Activated CD4-positive, alpha-beta T cell treated with anti-CD3 and anti-CD28 coated beads, Interleukin-2, amount 50 U/mL, for 16 hours (primary cell): ENCODE results near the gene AEBP1.

Source experiments
- DNase-seq: peaks from one replicate; pipeline ENCODE4 v3.0.0-alpha.2; 2020

Gene AEBP1

DNA sequence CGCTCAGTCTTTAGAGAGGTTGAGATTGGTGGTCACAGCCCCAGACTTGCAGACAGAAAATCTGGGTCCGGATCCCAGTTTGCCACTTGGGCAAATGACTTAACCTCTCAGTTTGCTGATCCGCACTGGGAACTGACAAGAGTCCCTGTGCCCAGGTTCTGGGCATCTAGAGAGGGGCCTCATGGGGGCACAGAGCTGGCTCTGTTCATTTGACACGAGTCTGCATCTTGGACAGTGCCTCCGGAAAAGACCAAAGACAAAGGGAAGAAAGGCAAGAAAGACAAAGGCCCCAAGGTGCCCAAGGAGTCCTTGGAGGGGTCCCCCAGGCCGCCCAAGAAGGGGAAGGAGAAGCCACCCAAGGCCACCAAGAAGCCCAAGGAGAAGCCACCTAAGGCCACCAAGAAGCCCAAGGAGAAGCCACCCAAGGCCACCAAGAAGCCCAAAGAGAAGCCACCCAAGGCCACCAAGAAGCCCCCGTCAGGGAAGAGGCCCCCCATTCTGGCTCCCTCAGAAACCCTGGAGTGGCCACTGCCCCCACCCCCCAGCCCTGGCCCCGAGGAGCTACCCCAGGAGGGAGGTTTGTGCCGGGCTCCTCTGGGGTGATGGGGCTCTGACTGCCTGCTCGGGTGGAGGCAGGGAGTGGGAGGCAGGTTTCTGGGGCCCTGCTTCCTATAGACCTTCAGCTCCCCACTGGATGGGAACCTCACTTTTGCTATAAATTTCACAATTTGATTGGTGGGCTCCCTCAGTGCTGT lies 2.3 kb downstream of the AEBP1 start:
- no peak for DNase-seq

DNA sequence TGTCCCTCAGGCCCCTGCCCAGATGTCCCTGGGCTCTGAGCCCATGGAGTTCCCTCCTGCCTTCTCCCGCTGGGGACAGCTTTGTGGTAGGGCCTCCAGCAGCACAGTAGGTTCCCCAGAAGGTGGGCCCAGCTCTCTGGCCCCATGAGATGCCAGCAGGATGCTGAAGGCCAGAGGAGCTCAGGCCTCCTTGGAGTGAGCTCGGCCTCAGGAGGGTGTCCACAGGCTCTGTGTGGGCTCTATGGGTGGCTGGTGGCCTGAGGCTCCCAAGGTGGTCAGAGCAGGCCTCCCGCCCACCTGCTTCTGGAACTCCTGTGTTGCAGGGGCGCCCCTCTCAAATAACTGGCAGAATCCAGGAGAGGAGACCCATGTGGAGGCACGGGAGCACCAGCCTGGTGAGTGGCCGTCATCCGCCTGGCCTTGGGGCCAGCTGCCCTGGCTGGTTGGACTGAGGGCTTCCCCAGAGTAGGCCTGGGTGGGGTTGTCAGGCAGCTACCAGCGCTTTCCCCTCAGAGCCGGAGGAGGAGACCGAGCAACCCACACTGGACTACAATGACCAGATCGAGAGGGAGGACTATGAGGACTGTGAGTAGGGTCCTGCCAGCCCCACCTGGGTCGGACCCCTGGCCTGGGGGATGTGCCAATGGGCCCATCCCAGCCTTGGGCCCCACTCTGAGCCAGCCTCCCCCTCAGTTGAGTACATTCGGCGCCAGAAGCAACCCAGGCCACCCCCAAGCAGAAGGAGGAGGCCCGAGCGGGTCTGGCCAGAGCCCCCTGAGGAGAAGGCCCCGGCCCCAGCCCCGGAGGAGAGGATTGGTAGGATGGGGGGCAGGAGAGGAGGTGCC lies 3.2 kb downstream of the AEBP1 start:
- DNase-seq, result no peak

DNA sequence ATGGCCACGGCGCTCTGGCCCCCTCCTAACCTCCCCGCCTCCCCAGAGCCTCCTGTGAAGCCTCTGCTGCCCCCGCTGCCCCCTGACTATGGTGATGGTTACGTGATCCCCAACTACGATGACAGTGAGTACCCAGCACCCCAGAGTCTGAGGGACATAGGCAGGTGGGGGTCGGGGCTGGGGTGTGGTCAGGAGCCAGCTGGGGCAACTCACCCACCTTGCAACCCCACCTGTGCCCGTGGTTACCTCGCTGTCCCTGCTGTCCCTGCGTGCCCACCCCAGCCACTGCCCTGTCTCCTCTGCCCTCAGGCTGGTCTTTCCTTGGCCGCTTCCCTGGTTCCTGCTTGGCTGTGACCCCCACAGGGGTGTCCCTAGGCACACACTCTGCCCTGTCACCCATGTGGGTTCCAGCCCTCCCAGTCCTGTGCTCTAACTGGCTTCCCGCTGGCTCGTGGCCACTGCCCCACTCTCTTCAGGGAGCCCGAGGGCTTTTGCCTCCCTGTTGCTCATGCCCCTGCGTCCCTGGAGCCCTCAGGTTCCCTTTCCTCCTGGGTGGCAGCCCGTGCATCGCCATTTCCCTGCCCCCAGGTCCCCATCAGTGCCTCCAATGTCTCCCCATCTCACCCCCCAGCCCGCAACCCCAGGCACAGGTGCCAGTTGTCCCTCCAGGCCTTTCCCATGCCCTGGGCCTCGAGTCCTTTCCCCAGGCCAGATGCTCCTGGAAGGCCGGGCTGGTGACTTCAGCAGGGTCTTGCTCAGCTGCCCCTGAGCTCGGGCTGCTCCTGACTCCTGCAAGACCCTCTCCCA lies 4.0 kb downstream of the AEBP1 start:
- no peak for DNase-seq

DNA sequence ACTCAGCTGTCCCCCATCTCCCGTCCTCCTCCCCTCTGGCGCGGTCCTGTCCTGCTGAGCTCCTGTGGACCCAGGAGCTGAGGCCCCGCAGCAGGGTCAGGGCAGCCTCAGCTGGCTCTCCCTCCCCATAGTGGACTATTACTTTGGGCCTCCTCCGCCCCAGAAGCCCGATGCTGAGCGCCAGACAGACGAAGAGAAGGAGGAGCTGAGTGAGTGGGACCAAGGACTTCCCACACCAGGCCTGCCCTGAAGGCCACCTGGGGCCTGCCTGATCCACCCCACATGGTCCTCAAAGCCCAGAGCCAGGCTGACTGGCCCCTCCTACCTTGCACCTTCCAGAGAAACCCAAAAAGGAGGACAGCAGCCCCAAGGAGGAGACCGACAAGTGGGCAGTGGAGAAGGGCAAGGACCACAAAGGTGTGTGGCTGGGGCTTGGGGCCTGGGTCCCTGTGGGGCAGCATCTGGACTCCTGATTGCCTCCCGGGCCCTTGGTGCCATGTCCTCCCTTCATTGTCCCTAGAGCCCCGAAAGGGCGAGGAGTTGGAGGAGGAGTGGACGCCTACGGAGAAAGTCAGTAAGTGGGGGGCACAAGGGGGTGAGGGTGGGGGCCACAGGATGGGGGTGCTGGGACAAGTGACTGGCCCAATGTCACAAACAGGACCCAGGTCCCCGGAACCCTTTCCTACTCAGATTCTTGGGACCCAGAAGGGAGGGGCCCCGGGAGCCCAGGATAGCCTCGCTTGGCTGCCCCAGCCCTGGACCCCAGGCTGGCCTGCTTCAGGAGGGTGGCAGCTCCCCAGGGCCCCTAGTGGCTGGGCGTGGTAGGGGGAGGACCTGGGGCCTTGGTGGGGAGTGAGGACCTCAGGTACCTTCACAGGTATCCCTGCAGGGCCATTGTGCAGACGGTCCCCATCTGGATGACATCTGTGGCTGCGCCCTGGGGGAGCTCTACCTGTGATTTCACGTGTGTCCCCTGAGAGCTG lies 4.9 kb downstream of the AEBP1 start:
- no peak for DNase-seq

DNA sequence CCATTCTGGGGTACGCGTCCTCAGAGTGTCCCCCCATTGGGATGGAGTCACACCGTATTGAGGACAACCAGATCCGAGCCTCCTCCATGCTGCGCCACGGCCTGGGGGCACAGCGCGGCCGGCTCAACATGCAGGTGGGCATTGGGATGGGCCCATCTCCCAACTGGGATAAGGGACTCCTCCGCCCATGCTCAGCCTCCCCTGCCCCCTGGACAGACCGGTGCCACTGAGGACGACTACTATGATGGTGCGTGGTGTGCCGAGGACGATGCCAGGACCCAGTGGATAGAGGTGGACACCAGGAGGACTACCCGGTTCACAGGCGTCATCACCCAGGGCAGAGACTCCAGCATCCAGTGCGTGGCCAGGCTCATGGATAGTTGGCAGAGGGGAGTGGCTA lies 5.8 kb downstream of the AEBP1 start:
- DNase-seq, result no peak

DNA sequence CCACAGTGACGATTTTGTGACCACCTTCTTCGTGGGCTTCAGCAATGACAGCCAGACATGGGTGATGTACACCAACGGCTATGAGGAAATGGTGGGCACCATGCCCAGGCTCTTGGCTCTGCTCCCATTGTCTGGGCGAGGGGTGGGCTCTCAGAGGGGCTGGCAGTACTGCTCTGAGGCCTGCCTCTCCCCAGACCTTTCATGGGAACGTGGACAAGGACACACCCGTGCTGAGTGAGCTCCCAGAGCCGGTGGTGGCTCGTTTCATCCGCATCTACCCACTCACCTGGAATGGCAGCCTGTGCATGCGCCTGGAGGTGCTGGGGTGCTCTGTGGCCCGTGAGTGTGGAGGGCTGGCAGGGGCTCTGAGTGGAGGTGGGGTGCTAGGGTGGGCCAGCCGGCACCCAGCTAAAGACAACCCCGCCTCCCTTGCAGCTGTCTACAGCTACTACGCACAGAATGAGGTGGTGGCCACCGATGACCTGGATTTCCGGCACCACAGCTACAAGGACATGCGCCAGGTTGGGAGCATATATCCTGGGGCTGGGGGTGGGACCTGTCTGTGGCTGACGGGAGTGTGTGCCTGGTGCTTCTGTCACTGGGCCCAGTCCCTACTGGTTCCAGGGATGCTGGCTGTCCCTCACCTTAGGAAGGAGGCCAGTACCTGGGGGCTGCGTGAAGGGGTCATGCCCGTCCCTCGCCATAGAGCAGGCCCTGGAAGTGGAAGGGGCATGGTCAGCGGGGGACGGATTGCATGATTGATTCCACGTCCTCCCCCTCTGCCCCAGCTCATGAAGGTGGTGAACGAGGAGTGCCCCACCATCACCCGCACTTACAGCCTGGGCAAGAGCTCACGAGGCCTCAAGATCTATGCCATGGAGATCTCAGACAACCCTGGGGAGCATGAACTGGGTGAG lies 6.8 kb downstream of the AEBP1 start:
- DNase-seq, result no peak

DNA sequence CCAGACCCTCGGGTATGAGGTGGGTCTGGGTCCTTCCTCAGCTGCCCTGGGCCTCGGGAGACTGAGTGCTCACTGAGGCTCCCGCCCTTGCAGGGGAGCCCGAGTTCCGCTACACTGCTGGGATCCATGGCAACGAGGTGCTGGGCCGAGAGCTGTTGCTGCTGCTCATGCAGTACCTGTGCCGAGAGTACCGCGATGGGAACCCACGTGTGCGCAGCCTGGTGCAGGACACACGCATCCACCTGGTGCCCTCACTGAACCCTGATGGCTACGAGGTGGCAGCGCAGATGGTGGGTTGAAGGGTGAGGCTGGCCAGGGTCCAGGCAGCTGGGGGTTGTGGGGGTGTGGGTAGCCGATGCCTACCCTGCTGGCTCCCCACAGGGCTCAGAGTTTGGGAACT lies 7.6 kb downstream of the AEBP1 start:
- no peak for DNase-seq

DNA sequence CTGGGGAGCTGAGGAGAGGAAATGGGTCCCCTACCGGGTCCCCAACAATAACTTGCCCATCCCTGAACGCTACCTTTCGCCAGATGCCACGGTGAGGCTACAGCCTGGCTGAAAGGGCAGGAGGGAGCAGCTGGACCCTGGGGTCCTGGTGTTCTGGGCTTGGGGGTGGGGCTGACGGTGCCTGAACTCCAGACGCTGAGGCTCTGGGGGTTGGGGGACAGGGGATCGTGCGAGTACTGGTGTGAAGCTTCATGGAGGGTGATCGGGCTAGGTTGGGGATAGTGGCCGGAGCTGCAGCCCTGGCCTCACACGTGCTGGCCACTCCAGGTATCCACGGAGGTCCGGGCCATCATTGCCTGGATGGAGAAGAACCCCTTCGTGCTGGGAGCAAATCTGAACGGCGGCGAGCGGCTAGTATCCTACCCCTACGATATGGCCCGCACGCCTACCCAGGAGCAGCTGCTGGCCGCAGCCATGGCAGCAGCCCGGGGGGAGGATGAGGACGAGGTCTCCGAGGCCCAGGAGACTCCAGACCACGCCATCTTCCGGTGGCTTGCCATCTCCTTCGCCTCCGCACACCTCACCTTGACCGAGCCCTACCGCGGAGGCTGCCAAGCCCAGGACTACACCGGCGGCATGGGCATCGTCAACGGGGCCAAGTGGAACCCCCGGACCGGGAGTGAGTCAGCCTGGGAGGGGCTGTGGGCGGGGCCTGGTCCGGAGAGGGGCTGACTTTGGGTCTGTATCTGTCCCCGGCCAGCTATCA lies 8.3 kb downstream of the AEBP1 start:
- DNase-seq, result no peak

DNA sequence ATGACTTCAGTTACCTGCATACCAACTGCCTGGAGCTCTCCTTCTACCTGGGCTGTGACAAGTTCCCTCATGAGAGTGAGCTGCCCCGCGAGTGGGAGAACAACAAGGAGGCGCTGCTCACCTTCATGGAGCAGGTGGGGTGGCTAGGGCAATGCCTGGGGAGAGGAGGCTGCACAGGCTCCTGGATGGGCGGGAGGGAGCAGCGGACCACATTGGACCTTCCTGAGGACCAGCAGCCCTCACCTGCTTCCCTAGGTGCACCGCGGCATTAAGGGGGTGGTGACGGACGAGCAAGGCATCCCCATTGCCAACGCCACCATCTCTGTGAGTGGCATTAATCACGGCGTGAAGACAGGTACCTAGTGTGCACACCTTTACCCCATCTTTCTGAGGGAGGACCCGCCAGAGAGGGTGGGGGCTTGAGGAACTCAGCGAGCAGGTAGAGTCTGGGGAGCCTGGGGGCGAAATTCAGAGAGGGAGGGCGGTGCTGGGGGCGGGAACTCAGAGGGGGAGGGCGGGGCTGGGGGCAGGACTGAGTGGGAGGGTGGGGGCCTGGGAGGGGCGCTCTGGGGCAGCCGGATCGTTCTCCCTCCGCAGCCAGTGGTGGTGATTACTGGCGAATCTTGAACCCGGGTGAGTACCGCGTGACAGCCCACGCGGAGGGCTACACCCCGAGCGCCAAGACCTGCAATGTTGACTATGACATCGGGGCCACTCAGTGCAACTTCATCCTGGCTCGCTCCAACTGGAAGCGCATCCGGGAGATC lies 9.0 kb downstream of the AEBP1 start:
- DNase-seq, result no peak

DNA sequence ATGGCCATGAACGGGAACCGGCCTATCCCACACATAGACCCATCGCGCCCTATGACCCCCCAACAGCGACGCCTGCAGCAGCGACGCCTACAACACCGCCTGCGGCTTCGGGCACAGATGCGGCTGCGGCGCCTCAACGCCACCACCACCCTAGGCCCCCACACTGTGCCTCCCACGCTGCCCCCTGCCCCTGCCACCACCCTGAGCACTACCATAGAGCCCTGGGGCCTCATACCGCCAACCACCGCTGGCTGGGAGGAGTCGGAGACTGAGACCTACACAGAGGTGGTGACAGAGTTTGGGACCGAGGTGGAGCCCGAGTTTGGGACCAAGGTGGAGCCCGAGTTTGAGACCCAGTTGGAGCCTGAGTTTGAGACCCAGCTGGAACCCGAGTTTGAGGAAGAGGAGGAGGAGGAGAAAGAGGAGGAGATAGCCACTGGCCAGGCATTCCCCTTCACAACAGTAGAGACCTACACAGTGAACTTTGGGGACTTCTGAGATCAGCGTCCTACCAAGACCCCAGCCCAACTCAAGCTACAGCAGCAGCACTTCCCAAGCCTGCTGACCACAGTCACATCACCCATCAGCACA lies 9.7 kb downstream of the AEBP1 start:
- no peak for DNase-seq

DNA sequence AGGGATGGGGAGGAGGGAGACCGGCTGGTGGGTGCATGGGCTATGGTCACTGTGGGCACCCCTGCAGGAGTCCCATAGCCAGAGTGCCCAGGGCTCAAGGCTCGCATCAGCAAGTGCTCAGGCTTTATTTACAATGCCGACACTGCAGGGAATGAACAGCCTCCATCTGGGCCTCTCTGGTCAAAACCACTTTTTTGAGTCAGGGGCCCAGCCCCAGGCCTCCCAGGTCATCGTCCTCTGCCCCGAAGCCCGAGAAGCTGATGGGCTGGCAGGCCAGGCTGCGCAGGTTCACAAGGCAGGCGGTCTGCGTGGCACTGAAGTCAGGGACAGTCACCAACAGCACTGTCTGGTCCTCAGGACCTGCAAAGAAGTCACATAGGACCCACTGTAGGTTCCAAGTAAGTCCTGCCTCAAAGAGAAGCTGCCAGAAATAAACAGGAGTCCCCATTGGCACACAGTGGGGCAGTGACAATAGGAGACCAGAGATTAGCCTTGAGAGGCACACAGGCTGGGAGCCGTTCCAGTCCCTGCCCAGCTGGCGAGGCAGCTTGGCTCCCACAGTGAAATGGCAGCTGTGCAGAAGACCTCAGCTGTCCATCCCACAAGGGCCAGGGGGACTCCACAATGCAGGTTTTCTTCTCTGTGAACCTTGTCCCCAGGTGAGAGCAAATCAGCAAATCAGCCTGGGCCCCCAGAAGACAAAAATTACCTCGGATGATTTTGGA lies 10.6 kb downstream of the AEBP1 start:
- no peak for DNase-seq

DNA sequence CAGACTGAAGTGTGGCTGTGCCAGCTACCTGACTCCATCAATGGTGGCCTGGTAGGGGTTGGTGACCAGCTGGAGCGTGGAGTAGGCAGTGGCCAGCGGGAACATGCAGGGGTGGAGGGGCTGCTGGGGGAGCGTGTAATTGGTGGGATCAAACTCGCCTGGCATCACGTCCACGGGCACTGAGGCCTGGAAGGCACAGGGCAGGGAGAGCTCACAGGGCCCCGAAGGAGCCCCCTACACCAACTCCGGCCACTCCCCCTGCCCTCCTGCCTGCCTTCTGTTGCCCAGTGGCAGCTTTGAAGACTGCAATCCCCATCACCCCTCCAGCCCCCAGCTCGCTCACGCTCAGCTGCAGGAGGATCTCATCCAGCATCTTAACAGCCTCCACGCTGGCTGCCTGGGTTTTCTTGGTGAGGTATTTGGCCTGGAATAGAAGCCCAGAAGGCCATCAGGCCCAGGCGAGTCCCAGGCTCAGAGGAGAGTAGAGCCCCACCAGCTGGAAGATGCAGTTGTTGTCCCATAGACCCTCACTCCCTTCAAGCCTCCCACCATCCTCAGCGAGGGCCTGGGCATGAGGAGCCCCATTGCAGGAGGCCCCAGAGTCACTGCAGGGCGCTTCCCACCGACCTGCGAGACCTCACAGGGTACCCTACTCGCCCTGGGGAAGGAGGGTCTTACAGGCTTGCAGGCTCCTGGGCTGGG lies 12.1 kb downstream of the AEBP1 start:
- no peak for DNase-seq

DNA sequence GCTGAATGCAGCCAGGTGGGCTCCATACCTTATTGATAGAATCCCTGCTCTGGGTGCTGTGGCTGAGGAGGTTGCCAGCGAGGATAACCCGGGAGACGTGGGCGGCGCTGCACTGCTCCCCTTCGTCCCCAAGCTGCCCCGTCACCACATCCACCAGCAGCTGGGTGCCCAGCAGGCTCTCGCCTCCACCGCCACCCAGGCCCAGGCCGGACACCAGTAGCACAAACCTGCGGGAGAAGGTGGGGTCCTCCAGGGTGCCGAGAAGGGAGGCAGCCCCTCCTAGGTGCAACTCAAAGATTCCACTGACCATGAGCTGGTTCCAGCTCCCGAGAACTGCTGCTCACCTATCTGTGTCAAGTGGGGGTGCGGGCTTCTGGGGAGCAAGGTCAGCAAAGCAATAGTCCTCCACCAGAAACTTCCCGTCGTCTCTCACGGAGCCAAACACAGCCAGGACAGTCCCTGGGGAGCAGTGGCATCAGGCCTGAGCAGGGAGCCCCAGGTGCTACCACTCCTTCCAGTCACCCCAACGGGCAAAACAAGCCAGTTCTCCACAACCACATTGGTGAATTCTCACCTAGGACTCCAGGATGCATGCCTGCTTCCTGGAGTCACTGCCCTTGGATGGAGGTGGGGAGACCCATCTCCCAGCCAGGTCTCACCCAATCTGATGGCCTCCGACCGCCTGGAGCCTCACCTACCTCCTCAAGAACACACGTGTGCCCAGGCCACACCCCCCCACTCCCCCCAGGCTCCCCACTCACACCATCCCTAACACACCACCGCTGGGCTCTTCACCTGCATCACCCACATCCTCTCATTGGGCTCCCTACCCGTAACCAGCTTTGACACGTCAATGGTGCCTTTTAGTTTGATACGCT lies 12.9 kb downstream of the AEBP1 start:
- DNase-seq, result no peak

DNA sequence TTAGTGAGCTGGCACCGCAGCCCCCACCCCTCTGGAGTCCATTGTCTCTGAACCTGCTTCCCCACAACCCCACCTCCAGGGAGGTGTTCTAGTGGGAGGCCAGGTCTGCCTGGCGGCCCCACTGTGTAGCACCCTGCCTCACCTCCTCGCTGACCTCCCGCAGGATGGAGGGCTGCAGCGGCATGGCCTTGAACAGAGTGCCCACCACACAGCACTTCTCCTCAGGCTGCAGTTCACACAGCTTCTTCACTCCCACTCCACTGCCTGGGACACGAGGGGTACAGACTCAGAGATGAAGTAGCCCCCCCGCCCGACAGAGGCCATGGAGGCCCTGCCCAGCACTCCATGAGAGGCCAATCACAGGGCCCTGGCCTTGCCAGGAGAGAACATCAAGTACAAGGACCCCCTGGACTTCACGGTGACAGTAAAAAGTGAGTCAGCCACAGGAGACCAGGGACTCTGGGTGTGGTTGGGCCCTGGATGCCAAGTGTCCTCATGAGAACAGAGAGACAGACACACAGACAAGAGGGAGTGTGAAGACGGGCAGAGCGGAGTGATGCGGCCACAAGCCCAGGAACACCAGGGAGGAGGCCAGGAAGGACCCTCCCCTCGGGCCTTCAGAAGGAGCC lies 13.8 kb downstream of the AEBP1 start:
- no peak for DNase-seq

DNA sequence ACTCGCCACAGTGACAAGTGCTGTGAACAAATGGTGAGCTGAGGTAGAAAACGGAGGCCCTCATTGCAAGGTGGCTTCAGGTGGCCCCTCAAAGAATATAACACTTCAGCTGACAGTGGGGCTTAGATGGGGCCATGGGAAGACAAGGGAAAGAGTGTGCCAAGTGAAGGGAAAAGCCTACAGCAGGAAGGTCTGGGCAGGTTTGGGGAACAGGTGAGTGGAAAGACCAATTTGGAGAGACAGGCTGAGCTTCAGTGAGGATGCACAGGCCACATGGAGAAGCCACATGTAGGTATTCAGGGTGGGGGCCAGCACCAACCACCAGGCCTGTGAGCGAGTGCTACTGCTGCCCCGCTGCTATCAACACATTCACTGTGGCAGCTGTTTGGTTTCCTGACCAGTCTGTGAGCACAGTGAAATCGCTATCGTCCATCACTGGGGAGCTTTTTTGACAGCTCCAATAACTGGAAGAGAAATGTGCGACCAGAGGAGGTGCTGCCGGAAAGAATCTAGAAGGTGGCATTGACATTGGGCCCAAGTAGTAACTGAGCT lies 15.8 kb downstream of the AEBP1 start:
- no peak for DNase-seq

DNA sequence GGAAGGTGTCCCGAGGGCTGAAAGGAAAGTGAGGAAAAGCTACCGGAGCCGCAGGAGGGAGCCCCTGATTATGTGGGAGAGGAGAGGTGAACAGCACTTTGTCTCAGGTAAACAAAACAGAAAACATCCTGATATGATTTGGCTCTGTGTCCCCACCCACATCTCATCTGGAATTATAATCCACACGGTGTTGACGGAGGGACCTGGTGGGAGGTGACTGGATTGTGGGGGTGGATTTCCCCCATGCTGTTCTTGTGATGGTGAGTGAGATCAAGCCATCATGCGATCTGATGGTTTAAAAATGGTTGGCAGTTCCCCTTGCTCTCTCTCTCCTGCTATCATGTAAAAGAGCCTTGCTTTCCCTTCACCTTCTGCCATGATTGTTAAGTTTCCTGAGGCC lies 16.2 kb downstream of the AEBP1 start:
- no peak for DNase-seq
